Keratinocyte (primary cell): ENCODE measurements around the gene MIPOL1. TPM values are rescaled to one million over a fixed set of nuclear protein-coding genes. Genes with fewer than 3 reads are reported as not detected.
A peak's percentile ranks its signal among the peaks of the same experiment; 100 is the strongest.

Experiments used
- DNase-seq: peaks from one replicate; pipeline ENCODE4 v3.0.0-alpha.2; 2011; ENCODE audit warnings: low read depth, missing footprints, low spot score
- FAIRE-seq: peaks from 2 replicates; lab custom pipeline; 2011; peaks lifted over from hg19 to GRCh38; lab: Jason Lieb, UNC
- H2AFZ ChIP-seq: 2 replicates; pipeline ENCODE4 v1.6.0; 2012; ENCODE audit warnings: low read length, control low read depth, inconsistent platforms; ENCODE audit not compliant: control insufficient read depth
- H3K27ac ChIP-seq: 2 replicates; pipeline ENCODE4 v1.5.1; 2011; ENCODE audit warnings: low read length; ENCODE audit not compliant: control insufficient read depth, insufficient read depth
- H3K27me3 ChIP-seq: 3 replicates; pipeline ENCODE4 v1.6.0; 2011; ENCODE audit warnings: low read length; ENCODE audit not compliant: control insufficient read depth, insufficient read depth; ENCODE audit errors: extremely low read depth
- H3K36me3 ChIP-seq, 2 experiments: 2 replicates in 1 of 2; 3 replicates in 1 of 2; pipeline ENCODE4 v1.5.1; 2011; ENCODE audit warnings: low read length in 2 of 2, mild to moderate bottlenecking in 1 of 2; ENCODE audit not compliant: control insufficient read depth in 2 of 2, insufficient read depth in 2 of 2; ENCODE audit errors: extremely low read depth in 1 of 2
- H3K4me1 ChIP-seq: 3 replicates; pipeline ENCODE4 v1.5.1; 2011; ENCODE audit warnings: low read length; ENCODE audit not compliant: control insufficient read depth, insufficient read depth; ENCODE audit errors: extremely low read depth
- H3K4me2 ChIP-seq: 3 replicates; pipeline ENCODE4 v1.6.0; 2011; ENCODE audit warnings: low read depth, low read length; ENCODE audit not compliant: control insufficient read depth, insufficient read depth; ENCODE audit errors: extremely low read depth
- H3K4me3 ChIP-seq, 3 experiments: fragments of 200-600 bp in 1 of 3; sonication (generic) in 1 of 3; 2 replicates in 2 of 3; 3 replicates in 1 of 3; pipeline ENCODE4 v1.5.1; 2011 to 2016; ENCODE audit warnings: low read length in 3 of 3, mild to moderate bottlenecking in 3 of 3, control low read depth in 2 of 3, inconsistent platforms in 1 of 3, low read depth in 1 of 3, mixed read lengths in 1 of 3, mixed run types in 1 of 3, moderate library complexity in 1 of 3; ENCODE audit not compliant: control insufficient read depth in 2 of 3, insufficient read depth in 2 of 3; ENCODE audit errors: extremely low read depth in 1 of 3
- H3K79me2 ChIP-seq: 2 replicates; pipeline ENCODE4 v1.6.0; 2012; ENCODE audit warnings: low read length; ENCODE audit not compliant: control insufficient read depth, insufficient read depth
- H3K9ac ChIP-seq: 3 replicates; pipeline ENCODE4 v1.6.0; 2011; ENCODE audit warnings: low read length; ENCODE audit not compliant: control insufficient read depth, insufficient read depth; ENCODE audit errors: extremely low read depth
- H3K9me1 ChIP-seq: 3 replicates; pipeline ENCODE4 v1.6.0; 2011; ENCODE audit warnings: low read length; ENCODE audit not compliant: control insufficient read depth, insufficient read depth; ENCODE audit errors: extremely low read depth
- H3K9me3 ChIP-seq: 2 replicates; pipeline ENCODE4 v1.5.1; 2012; ENCODE audit warnings: low read depth, low read length; ENCODE audit not compliant: control insufficient read depth
- H4K20me1 ChIP-seq: 3 replicates; pipeline ENCODE4 v1.6.0; 2011; ENCODE audit warnings: low read length; ENCODE audit not compliant: control insufficient read depth, insufficient read depth; ENCODE audit errors: extremely low read depth
- EZH2 ChIP-seq: IDR thresholded peaks from one replicate; pipeline ENCODE4 v1.6.1; 2012; ENCODE audit warnings: inconsistent platforms, mild to moderate bottlenecking, low read length, moderate library complexity
- dilution Hi-C: fragments of 300-500 bp; cut with MboI; formaldehyde crosslinking; loops from one replicate; pipeline ENCODE4 v1.7.0; 2020; ENCODE audit warnings: low sequenced_read_pairs; ENCODE audit not compliant: extremely low pct_ligation_motif_present
- polyA plus RNA-seq, 5 experiments: library from polyadenylated mRNA; depleted of rRNA in 3 of 5; stranded (reverse) in 3 of 5; stranded (forward) in 1 of 5; unstranded in 1 of 5; fragments of >200 nt; gene quantifications; 1 replicate in 1 of 5; 2 replicates in 3 of 5; 3 replicates in 1 of 5; pipeline versions ENCODE4 v1.2.1 to v1.2.3, GENCODE V29; 2011 to 2012; ENCODE audit warnings: missing spikeins in 2 of 5, low read depth in 1 of 5, low replicate concordance in 1 of 5
- small RNA-seq, 3 experiments: library from RNA; depleted of rRNA; stranded (forward); fragments of <200 nt; gene quantifications; one replicate each; pipeline ENCODE3, GENCODE V24; 2012; ENCODE audit warnings: low read depth in 3 of 3, low replicate concordance in 1 of 3; ENCODE audit not compliant: insufficient read length in 3 of 3
- TF ChIP-seq, protein P1 (sequence below), 3 experiments: IDR thresholded peaks in 1 of 3; conservative IDR thresholded peaks in 1 of 3; optimal IDR thresholded peaks in 1 of 3; 2 replicates in 2 of 3; 3 replicates in 1 of 3; pipeline versions ENCODE3 to v1.5.1; 2011; ENCODE audit warnings: low read length in 3 of 3, mild to moderate bottlenecking in 3 of 3, moderate library complexity in 2 of 3, control low read depth in 1 of 3, inconsistent platforms in 1 of 3; ENCODE audit not compliant: insufficient read depth in 2 of 3; ENCODE audit errors: extremely low read depth in 1 of 3

Gene MIPOL1
- polyA plus RNA-seq, 1 donor (not counting 4 experiments of a cell fraction or from before 2014, with no cell fraction given): 10.9 TPM

DNA sequence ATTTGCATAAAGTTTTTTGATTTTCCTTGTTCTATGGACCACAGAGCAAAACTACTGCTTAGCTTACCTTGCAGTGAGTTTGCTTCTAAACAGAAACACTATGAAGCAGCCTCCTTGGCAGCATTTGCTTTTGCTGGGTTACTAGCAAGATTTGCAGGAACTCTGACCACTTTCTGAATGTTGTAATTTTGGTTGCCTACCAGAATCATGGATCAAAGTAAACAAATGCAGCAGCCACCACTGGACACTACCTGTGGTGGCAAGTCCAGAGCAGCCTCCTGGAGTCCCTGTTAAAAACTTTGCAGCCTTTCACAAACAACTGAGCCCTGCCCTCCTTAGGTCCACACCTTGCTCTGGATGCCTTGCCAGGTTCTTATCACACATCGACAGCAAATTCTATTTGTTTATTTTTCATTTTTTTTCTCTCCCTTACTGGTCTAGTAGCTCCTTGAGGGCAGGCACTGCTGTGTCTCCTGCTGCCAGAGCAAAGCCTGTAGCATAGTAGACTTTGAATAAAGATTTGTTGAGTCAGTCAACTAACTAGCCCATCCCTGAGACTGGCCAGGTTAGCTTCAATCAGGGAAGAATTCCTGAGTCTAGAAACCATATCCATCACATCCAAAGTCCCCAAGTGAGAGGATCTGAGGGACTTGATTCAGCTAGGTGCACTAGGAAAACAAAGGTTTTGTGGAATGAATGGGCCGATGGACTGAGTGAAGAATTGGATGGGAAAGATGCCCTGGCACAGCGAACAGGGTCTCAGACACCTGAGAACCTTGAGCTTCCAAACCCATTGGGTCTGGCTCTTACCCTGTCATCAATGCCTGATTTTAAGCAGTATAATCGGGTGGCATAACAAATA is 403.4 kb downstream of the MIPOL1 start:
- H3K4me2 ChIP-seq: no peak overlapping the region
- dilution Hi-C loops: no loop called here
- no peak for DNase-seq

DNA sequence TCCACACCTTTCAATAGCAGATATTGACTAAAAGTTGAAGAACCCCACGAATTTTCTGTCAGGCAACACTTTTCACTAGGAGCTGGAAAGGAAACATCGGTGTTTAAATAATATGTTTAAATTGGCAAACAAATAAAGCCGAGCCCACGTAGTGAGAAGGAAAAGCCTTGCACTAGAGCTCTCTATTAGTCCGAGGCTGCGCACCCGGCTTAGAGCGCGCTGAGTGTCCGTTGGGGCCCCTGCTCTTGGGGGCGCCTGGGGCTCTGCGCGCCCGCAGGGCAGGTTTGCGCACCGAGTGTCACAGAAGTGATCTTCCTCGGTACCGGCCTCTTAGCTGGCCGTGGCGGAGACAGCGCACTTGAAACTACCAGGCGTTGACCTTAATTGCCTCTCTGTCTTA is 404.1 kb downstream of the MIPOL1 start:
- no peak for DNase-seq
- H3K4me1 ChIP-seq: peaks cover 7% of the 10 kb centered on the region
- no peaks in the 10 kb centered on the region for H3K79me2 ChIP-seq
- peaks cover 94% of the 10 kb centered on the region for H3K27me3 ChIP-seq
- no peak for FAIRE-seq
- no peak overlapping the region for H2AFZ ChIP-seq
- dilution Hi-C loops: no loop called here
- no peak overlapping the region for H3K9ac ChIP-seq
- H3K36me3 ChIP-seq: no peaks in the 10 kb centered on the region
- no peaks in the 10 kb centered on the region for H3K9me3 ChIP-seq
- TF ChIP-seq EZH2: no peak
- TF ChIP-seq, protein P1, sequence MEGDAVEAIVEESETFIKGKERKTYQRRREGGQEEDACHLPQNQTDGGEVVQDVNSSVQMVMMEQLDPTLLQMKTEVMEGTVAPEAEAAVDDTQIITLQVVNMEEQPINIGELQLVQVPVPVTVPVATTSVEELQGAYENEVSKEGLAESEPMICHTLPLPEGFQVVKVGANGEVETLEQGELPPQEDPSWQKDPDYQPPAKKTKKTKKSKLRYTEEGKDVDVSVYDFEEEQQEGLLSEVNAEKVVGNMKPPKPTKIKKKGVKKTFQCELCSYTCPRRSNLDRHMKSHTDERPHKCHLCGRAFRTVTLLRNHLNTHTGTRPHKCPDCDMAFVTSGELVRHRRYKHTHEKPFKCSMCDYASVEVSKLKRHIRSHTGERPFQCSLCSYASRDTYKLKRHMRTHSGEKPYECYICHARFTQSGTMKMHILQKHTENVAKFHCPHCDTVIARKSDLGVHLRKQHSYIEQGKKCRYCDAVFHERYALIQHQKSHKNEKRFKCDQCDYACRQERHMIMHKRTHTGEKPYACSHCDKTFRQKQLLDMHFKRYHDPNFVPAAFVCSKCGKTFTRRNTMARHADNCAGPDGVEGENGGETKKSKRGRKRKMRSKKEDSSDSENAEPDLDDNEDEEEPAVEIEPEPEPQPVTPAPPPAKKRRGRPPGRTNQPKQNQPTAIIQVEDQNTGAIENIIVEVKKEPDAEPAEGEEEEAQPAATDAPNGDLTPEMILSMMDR (optimal IDR thresholded peaks at IDR 0.05 in 1 of 3, IDR thresholded peaks at IDR 0.05 in 1 of 3, conservative IDR thresholded peaks at IDR 0.05 in 1 of 3; ENCODE audit: extremely low read depth in 1 of 3, insufficient read depth in 2 of 3, low read length in 3 of 3): no peak
- H3K9me1 ChIP-seq: no peaks in the 10 kb centered on the region
- no peak overlapping the region for H3K27ac ChIP-seq
- H4K20me1 ChIP-seq: no peaks in the 10 kb centered on the region
- H3K4me2 ChIP-seq: no peak overlapping the region
- H3K4me3 ChIP-seq: no peak overlapping the region

More for the DNA sequence above, 403.4 kb downstream of the MIPOL1 start:
- H3K4me3 ChIP-seq: no peak overlapping the region
- H3K4me1 ChIP-seq: peaks cover 12% of the 10 kb centered on the region
- TF ChIP-seq, protein P1 (optimal IDR thresholded peaks at IDR 0.05 in 1 of 3, IDR thresholded peaks at IDR 0.05 in 1 of 3, conservative IDR thresholded peaks at IDR 0.05 in 1 of 3; ENCODE audit: extremely low read depth in 1 of 3, insufficient read depth in 2 of 3, low read length in 3 of 3): no peak
- TF ChIP-seq EZH2: peak; percentile 26
- H3K27ac ChIP-seq: no peak overlapping the region
- no peaks in the 10 kb centered on the region for H3K79me2 ChIP-seq
- no peaks in the 10 kb centered on the region for H4K20me1 ChIP-seq
- H2AFZ ChIP-seq: no peak overlapping the region
- H3K9me1 ChIP-seq: no peaks in the 10 kb centered on the region
- no peak for FAIRE-seq
- no peaks in the 10 kb centered on the region for H3K9me3 ChIP-seq
- no peak overlapping the region for H3K9ac ChIP-seq
- H3K36me3 ChIP-seq: no peaks in the 10 kb centered on the region
- peaks cover 97% of the 10 kb centered on the region for H3K27me3 ChIP-seq

Small RNA genes within 50 kb of the gene (small RNA-seq; reads per million reads assigned to genes)
- gene RNU6-273P: 0 reads per million in 3 experiments
- 0 reads per million in 3 experiments for gene RNU6-886P

Other genes with a start within 250 kb of the MIPOL1 start
- 0.28 to 0.66 TPM (median 0.40 TPM) in 3 replicates for gene SLC25A21, start 25.3 kb upstream of the MIPOL1 start, polyA plus RNA-seq